ENCODE measurements around the gene SCN8A. TPM values are rescaled to one million over a fixed set of nuclear protein-coding genes. Genes with fewer than 3 reads are reported as not detected.

SCN8A gene
- total RNA-seq, 4 donors from 2014 or later: 0.08 to 0.62 (median 0.58) TPM

- no peak overlapping the region for H3K4me3 ChIP-seq
- no peak overlapping the region for H3K27ac ChIP-seq
- peaks cover 31% of the 10 kb centered on the region for H3K4me1 ChIP-seq
- TF ChIP-seq CTCF (IDR thresholded peaks at IDR 0.05) (no peak), POLR2AphosphoS5 (IDR thresholded peaks at IDR 0.05) (no peak), EP300 (IDR thresholded peaks at IDR 0.05) (no peak), POLR2A (IDR thresholded peaks at IDR 0.05) (no peak)
- no peaks in the 10 kb centered on the region for H3K9me3 ChIP-seq
- peaks cover 26% of the 10 kb centered on the region for H3K27me3 ChIP-seq
- H3K36me3 ChIP-seq: no peaks in the 10 kb centered on the region
- no peak for DNase-seq (ENCODE audit: low spot score in 2 of 2)
- WGBS: 93% methylated on average over 4 of the region's 4 CpGs
Observed at GRCh38 chr12:51822956-51823355, 231.9 kb downstream of the SCN8A start.

GRCh38 chr12:51823875-51824565 is 233.0 kb downstream of the SCN8A start:
- peaks cover 33% of the 10 kb centered on the region for H3K4me1 ChIP-seq
- no peak for DNase-seq (ENCODE audit: low spot score in 2 of 2)
- H3K4me3 ChIP-seq: no peak overlapping the region
- H3K9me3 ChIP-seq: no peaks in the 10 kb centered on the region
- 20% methylated on average over 5 of the region's 6 CpGs for WGBS
- peaks cover 25% of the 10 kb centered on the region for H3K27me3 ChIP-seq
- TF ChIP-seq POLR2AphosphoS5 (IDR thresholded peaks at IDR 0.05) (no peak), CTCF (IDR thresholded peaks at IDR 0.05) (peak; percentile 12 to 32), EP300 (IDR thresholded peaks at IDR 0.05) (no peak)
- H3K27ac ChIP-seq: no peak overlapping the region
- H3K36me3 ChIP-seq: no peaks in the 10 kb centered on the region

GRCh38 chr12:51825216-51825615 is 234.2 kb downstream of the SCN8A start:
- 91% methylated on average over 5 of the region's 5 CpGs for WGBS
- H3K27me3 ChIP-seq: peaks cover 23% of the 10 kb centered on the region

GRCh38 chr12:51826881-51827280 is 235.8 kb downstream of the SCN8A start:
- DNase-seq (ENCODE audit: low spot score in 2 of 2): no peak
- Histone ChIP-seq H3K27me3 (peaks cover 7% of the 10 kb centered on the region), H3K9me3 (no peaks in the 10 kb centered on the region), H3K4me1 (peaks cover 11% of the 10 kb centered on the region), H3K36me3 (no peaks in the 10 kb centered on the region), H3K27ac (no peak overlapping the region), H3K4me3 (no peak overlapping the region)
- 39% methylated on average over 2 of the region's 4 CpGs for WGBS
- TF ChIP-seq CTCF (IDR thresholded peaks at IDR 0.05) (no peak), POLR2AphosphoS5 (IDR thresholded peaks at IDR 0.05) (no peak), EP300 (IDR thresholded peaks at IDR 0.05) (no peak), POLR2A (IDR thresholded peaks at IDR 0.05) (no peak)

More at GRCh38 chr12:51825216-51825615, 234.2 kb downstream of the SCN8A start:
- Histone ChIP-seq H3K4me1 (peaks cover 26% of the 10 kb centered on the region), H3K27ac (no peak overlapping the region), H3K9me3 (no peaks in the 10 kb centered on the region), H3K4me3 (no peak overlapping the region), H3K36me3 (no peaks in the 10 kb centered on the region)
- TF ChIP-seq POLR2A (IDR thresholded peaks at IDR 0.05) (no peak), EP300 (IDR thresholded peaks at IDR 0.05) (no peak), POLR2AphosphoS5 (IDR thresholded peaks at IDR 0.05) (no peak), CTCF (IDR thresholded peaks at IDR 0.05) (no peak)
- DNase-seq (ENCODE audit: low spot score in 2 of 2): no peak

GRCh38 chr12:51827925-51828818 is 237.1 kb downstream of the SCN8A start:
- no peaks in the 10 kb centered on the region for H3K9me3 ChIP-seq
- peaks cover 10% of the 10 kb centered on the region for H3K4me1 ChIP-seq
- no peak overlapping the region for H3K4me3 ChIP-seq
- H3K27me3 ChIP-seq: peaks cover 5% of the 10 kb centered on the region
- DNase-seq (ENCODE audit: low spot score in 2 of 2): no peak
- H3K27ac ChIP-seq: no peak overlapping the region
- WGBS: 71% methylated on average over 6 of the region's 11 CpGs
- TF ChIP-seq CTCF (IDR thresholded peaks at IDR 0.05) (no peak), EP300 (IDR thresholded peaks at IDR 0.05) (no peak), POLR2A (IDR thresholded peaks at IDR 0.05) (no peak), POLR2AphosphoS5 (IDR thresholded peaks at IDR 0.05) (no peak)
- H3K36me3 ChIP-seq: no peaks in the 10 kb centered on the region
